ENCODE results near the gene CLDN17.

Gene CLDN17

DNA sequence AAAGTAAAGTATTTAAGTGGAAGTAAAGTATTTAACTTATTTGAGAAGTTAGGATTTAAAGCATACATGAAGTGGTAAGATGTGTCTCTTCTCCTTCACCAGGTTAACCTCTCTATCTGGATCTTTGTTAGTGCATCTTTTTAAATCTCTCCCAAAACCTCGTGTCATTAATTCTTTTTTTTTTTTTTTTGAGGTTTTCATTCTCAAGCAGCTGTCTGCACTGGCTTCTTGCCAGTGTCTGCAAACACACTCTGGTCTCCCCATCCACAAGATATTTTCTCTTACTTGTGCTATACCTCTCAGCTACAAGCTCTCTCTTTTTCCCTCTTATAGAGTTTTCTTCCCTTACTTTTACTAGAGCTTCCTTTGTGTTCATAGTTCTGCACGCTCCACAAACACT lies 49.0 kb downstream of the CLDN17 start:
- DNase-seq (ENCODE audit: low read depth) = no peak

DNA sequence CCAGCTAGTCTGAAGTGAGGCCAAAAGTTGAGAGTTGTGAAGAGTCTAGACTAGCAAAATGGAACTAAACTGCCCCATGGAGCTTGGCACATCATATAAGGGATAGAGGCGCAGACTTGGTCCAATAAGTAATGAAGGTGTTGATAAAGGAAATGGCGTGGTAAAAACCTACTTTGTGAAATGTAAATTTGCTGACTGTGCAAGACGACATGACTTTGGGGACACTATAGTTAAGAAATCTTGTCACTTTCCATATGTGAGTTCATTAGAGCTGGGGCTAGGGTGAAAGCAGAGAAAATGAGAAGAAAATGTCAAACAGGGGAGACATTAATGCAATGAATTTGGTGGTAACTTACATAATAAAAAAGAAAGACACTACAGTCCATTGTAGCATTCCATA lies 50.1 kb downstream of the CLDN17 start:
- no peak for DNase-seq (ENCODE audit: low read depth)

Measured in CMK (cell line).